ENCODE data around the gene ABCA2.
"Not testable (repeated sequence)": the region's sequence is repeated elsewhere in the genome, so short reads cannot be mapped to it uniquely, and the experiment has no call there.

Gene ABCA2

GRCh38 chr9:137044502-137045177 is 16.6 kb upstream of the ABCA2 start:
- DNase-seq (ENCODE audit: low read depth) = no peak

GRCh38 chr9:137044037-137044436 is 16.0 kb upstream of the ABCA2 start:
- DNase-seq (ENCODE audit: low read depth) = no peak

DNA sequence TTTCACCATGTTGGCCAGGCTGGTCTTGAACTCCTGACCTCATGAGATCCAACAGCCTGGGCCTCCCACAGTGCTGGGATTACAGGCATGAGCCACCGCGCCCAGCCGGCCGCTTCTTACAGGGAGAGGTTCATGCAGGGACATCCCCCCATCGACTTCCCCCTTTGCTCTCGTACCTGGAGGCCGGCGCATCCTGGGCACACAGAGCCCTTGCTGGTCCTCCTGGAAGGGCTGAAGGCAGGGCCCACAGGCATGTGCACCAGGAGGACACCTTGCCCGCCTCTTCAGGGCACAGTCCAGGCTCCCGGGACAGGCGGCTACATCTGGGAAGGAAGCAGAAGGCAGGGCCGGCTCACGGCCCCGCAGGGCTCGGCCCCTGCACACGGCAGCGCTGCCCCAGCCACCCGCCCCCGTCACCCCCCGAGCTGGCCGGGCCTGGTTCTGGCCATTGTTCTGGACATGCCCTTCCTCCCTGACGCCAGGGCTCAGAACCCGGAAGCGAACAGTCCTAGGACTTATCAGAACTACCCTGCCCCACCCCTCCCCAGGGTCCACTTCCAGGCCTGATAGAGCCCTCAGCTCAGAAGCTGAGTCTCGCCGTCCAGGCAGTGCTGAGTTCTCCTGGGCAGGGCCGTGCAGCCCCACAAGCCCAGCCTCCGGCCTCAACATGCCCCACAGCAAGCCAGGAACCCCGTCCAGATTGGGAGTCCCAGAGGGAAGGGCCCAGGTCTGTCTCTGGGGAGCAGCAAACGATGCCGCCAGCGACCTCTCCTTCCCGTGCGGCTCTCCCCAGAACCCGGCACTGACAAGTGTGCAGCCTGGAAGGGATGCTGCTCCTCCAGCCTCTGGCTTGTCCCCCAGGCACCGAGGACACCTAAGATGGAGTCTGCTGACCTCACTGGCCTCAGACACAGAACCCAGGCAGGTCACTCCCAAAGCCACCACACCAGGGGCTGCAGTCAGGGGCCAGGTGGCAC is 15.0 kb upstream of the ABCA2 start:
- DNase-seq (ENCODE audit: low read depth) = no peak

GRCh38 chr9:137041124-137041523 is 13.1 kb upstream of the ABCA2 start:
- DNase-seq (ENCODE audit: low read depth) = no peak

DNA sequence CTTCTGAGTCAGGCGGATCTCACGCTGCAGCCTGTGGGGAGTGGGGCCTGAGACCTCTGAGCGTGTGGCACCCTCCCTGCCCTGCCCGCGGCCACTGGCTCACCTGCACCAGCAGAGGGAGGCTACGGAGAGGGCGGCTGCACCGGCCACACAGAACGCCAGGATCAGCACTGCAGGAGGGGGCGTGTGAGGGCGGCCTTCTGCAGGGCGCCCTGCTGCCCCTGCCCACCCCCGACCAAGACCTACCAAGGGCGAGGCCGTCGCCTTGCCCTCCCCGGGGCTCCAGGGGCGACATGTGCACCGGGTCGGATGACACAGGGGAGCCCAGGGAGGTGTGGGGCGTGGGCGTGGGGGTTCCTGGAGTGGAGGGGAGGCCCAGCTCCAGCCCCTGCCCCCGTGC is 12.5 kb upstream of the ABCA2 start:
- DNase-seq (ENCODE audit: low read depth) = no peak

DNA sequence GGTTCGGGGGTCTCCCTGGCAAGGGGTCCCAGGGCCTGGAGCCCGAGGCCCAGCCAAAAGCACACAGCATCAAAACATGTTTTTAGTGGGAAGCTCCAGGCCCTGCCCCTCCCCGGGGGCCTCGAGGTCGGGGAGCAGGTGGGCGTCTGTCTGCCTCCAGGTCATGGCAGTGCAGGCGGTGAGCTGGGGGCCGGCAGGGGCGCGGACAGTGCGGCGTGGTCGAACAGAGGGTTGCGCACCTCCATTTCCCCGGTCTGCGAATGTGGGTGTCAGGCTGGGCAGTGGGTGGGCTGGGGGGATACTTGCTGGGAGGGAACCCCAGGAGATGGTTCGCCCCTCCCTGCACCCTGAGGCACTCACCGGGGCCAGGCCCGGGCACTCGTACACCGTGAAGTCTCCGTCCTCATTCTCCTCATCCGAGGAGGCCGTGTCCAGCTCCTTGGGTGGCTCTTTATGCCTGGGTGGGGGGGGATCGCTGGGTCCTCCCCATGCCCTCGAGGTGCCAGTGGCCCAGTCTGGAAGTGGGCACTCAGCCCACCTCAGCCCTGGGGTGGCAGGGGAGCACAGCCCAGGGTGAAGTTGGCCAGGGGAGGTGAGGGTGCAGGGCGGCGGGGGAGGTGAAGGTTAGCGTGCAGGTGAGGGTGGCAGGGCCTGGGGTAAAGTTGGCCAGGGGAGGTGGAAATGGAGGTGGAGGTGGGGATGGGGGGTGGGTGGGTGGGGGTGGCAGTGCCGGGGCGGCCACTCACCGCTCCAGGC is 11.8 kb upstream of the ABCA2 start:
- DNase-seq (ENCODE audit: low read depth) = no peak

- DNase-seq (ENCODE audit: low read depth) = no peak
Measured at GRCh38 chr9:137038916-137039315, 10.9 kb upstream of the ABCA2 start.

GRCh38 chr9:137037483-137037882 is 9.4 kb upstream of the ABCA2 start:
- no peak for DNase-seq (ENCODE audit: low read depth)

GRCh38 chr9:137037035-137037434 is 9.0 kb upstream of the ABCA2 start:
- DNase-seq (ENCODE audit: low read depth) = no peak

- DNase-seq (ENCODE audit: low read depth) = no peak
Measured at GRCh38 chr9:137035937-137036336, 7.9 kb upstream of the ABCA2 start.

DNA sequence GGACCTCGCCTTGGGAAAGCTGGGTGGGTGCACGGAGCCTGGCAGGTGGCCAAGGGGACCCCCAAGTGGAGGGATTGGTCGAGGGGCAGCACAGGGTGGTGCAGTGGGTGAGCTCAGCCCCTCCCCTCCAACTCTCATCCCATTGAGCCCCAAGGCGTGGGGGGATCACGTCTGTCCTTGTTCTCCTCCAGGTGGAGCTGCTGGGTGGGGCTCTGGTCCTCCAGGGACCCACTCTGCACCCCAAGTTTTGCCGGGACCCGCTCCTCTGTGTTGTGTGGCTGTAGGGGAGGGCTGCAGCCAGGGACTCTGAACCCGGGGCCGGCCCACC is 7.4 kb upstream of the ABCA2 start:
- no peak for DNase-seq (ENCODE audit: low read depth)

GRCh38 chr9:137034709-137035506 is 6.9 kb upstream of the ABCA2 start:
- DNase-seq (ENCODE audit: low read depth) = no peak

- no peak for DNase-seq (ENCODE audit: low read depth)
Measured at GRCh38 chr9:137034039-137034708, 6.1 kb upstream of the ABCA2 start.

- DNase-seq (ENCODE audit: low read depth) = not testable (repeated sequence)
Measured at GRCh38 chr9:137033481-137033880, 5.4 kb upstream of the ABCA2 start.

GRCh38 chr9:137032858-137033257 is 4.8 kb upstream of the ABCA2 start:
- DNase-seq (ENCODE audit: low read depth) = no peak

DNA sequence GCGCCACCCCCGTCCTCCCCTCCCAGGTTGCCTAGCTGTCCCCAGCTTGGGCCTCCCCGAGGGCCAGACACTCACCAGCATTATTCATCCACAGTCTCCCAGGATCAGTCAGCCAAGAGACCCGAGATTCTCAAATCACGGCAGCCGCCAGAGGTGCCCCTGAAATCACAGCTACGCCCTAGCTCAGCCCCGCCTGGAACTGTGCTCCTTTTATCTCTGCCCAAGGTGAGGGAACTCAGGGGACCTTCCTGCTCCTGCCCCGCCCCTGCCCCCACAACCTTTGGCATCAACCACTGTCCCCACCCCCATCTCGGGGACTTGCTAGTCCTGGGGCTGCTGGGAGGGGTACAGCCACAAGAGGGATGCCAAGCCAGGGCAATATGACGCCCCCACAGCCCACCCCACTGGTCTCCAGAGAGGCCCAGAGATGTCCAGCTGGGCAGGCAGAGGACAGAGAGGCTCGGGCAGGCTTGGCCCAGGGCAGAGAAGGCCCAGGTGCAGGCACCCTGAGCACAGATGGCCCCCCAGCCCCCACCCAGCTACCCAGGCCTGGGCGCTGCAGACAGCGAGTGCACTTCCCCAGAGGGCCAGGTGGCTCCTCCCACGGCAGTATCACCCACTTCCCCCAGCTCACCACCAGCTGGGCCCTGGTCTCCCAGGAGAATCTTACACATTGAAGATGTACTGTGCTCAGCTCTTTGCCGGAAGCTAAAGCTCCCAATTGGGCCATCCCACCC is 4.0 kb upstream of the ABCA2 start, which contains the start of gene FUT7:
Gene FUT7, minus strand, starts transcription at position 185 of the 737 bp plus-strand sequence. Its CDS starts 97 bp downstream, at position 88.
- DNase-seq (ENCODE audit: low read depth) = no peak

DNA sequence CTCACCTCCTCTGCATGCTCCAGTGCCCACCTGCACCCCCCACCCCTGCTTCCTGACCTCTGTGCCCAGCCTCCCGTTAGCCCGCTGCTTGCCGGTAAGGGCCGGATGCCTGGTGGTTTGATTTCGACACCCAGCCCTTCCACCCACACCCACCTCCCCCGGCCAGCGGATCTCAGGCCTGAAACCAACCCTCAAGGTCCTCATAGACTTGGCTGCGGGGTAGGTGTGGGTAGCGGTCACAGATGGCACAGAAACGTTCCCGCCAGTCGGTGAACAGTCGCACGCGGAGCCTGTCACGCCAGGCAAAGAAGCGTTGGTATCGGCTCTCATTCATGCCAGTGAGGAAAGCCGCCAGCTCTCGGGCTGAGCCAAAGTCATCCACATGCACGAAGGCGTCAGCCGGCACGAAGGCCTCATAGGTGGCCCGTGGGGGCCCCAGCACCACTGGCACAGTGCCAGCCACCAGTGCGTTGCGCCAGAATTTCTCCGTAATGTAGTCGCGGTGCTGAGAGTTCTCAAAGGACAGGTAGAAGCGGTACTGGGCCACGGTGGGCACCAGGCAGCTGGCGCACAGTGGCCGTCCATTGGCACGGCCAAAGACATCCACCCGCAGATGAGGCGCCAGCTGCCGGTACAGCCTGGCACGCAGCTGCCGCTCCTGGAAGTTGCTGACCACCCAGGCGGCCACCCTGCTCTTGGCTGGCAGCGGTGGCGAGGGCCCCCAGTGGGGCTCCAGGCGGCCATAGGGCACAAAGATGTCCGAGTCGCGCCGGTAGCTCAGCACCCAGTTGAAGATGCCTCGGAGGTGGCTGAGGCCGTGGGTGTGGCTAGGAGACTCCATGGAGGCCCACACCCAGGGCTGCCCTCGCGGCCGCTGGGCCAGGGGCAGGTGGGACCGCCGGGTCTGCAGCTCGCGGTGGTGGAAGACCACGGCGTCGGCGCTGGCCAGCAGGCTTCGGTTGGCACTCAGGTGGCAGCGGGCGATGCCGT is 2.8 kb upstream of the ABCA2 start:
- no peak for DNase-seq (ENCODE audit: low read depth)

- DNase-seq (ENCODE audit: low read depth) = no peak
Measured at GRCh38 chr9:137030006-137030405, 2.0 kb upstream of the ABCA2 start.

All from CMK (cell line).